Measurements from ENCODE around the gene SPTBN4. TPM values are rescaled to one million over a fixed set of nuclear protein-coding genes. Genes with fewer than 3 reads are reported as not detected.
A peak's percentile ranks its signal among the peaks of the same experiment; 100 is the strongest.

The SPTBN4 gene
- total and polyA plus RNA-seq, 2 donors (not counting 1 experiment from before 2014, with no cell fraction given): 0.03 to 0.67 TPM

GRCh38 chr19:40420766-40421765 is 45.7 kb upstream of the SPTBN4 start:
- peaks cover 26% of the 10 kb centered on the region for H3K79me2 ChIP-seq (ENCODE audit: control insufficient read depth, insufficient read depth, low read length)
- TF ChIP-seq CTCF (IDR thresholded peaks at IDR 0.05) (peak; percentile 96), EZH2 (IDR thresholded peaks at IDR 0.05; ENCODE audit: borderline replicate concordance, insufficient read depth, low read depth, low read length, poor library complexity, severe bottlenecking) (no peak)
- intact Hi-C loops (cut with micrococcal nuclease): loop anchor here (1.0 to 2.0 kb wide), 7 partner anchors 12 to 150 kb away; partner anchors contain the start of genes BLVRB and SERTAD3
- DNase-seq (peak; percentile 85), ATAC-seq (ENCODE audit: low read depth) (peak; percentile 50)
- no peaks in the 10 kb centered on the region for H3K27me3 ChIP-seq (replicated peaks in 1 of 4; ENCODE audit: control extremely low read depth in 1 of 4, control insufficient read depth in 3 of 4, insufficient read depth in 4 of 4, low read length in 3 of 4)
- H4K20me1 ChIP-seq (ENCODE audit: control insufficient read depth, insufficient read depth, low read length, poor library complexity, severe bottlenecking): no peaks in the 10 kb centered on the region
- Mint-ChIP-seq H3K9me3 (ENCODE audit: insufficient read depth) (no peaks in the 10 kb centered on the region), H3K27me3 (no peaks in the 10 kb centered on the region), H3K27ac (peak overlapping the region; percentile 85), H3K4me3 (peak overlapping the region; percentile 86), H3K4me1 (peaks cover 30% of the 10 kb centered on the region)
- peak overlapping the region; percentile 82 for H2AFZ ChIP-seq (ENCODE audit: insufficient read depth, low read depth, low read length, poor library complexity, severe bottlenecking)
- H3K4me3 ChIP-seq (ENCODE audit: control extremely low read depth in 1 of 5, extremely low read depth in 1 of 5, insufficient read depth in 1 of 5, low read depth in 2 of 5, low read length in 4 of 5): peak overlapping the region; percentile 48 to 95 (median 87)
- H3K27ac ChIP-seq (ENCODE audit: low read length in 2 of 2): peak overlapping the region; percentile 81 to 88
- H3K4me1 ChIP-seq (ENCODE audit: control insufficient read depth in 2 of 2, insufficient read depth in 2 of 2, low read length in 2 of 2): peaks cover 15 to 29% of the 10 kb centered on the region in 2 donors
- peak overlapping the region; percentile 95 for H3K4me2 ChIP-seq (replicated peaks; ENCODE audit: low read depth, low read length, poor library complexity, severe bottlenecking)
- WGBS (ENCODE audit: insufficient coverage): 3% methylated on average over 54 of the region's 56 CpGs
- H3K36me3 ChIP-seq (replicated peaks in 1 of 2; ENCODE audit: control extremely low read depth in 1 of 2, control insufficient read depth in 1 of 2, extremely low read depth in 1 of 2, insufficient read depth in 2 of 2, low read length in 1 of 2): peaks cover 0 to 9% of the 10 kb centered on the region in 2 experiments
- H3K9me3 ChIP-seq (ENCODE audit: control extremely low read depth in 1 of 3, control insufficient read depth in 2 of 3, insufficient read depth in 1 of 3, low read length in 2 of 3): no peaks in the 10 kb centered on the region
- ChIA-PET POLR2A (interaction anchor here (0.7 to 2.3 kb wide), 12 partner anchors 10 to 1003 kb away, joined by 3 to 32 read pairs (median 4); partner anchors contain the start of genes BLVRB and SERTAD3), CTCF (interaction anchor here (0.6 to 9.5 kb wide), 39 partner anchors 8 to 1984 kb away, joined by 3 to 87 read pairs (median 4); partner anchors contain the start of genes BLVRB, PRX, PSMC4 and SERTAD3)
- H3K9ac ChIP-seq (ENCODE audit: low read length): peak overlapping the region; percentile 79

All from B cell (primary cell).